GM18511 (cell line): Measurements from ENCODE around the gene SLC22A3.
"Not testable (repeated sequence)": the region's sequence is repeated elsewhere in the genome, so short reads cannot be mapped to it uniquely, and the experiment has no call there.

ENCODE experiments used
- ATAC-seq: cut with Tn5 transposase; IDR thresholded peaks from one replicate; pipeline ENCODE4 v1.9.1; 2021; ENCODE audit warnings: mild to moderate bottlenecking, moderate library complexity; ENCODE audit not compliant: unreplicated experiment

The SLC22A3 gene

DNA sequence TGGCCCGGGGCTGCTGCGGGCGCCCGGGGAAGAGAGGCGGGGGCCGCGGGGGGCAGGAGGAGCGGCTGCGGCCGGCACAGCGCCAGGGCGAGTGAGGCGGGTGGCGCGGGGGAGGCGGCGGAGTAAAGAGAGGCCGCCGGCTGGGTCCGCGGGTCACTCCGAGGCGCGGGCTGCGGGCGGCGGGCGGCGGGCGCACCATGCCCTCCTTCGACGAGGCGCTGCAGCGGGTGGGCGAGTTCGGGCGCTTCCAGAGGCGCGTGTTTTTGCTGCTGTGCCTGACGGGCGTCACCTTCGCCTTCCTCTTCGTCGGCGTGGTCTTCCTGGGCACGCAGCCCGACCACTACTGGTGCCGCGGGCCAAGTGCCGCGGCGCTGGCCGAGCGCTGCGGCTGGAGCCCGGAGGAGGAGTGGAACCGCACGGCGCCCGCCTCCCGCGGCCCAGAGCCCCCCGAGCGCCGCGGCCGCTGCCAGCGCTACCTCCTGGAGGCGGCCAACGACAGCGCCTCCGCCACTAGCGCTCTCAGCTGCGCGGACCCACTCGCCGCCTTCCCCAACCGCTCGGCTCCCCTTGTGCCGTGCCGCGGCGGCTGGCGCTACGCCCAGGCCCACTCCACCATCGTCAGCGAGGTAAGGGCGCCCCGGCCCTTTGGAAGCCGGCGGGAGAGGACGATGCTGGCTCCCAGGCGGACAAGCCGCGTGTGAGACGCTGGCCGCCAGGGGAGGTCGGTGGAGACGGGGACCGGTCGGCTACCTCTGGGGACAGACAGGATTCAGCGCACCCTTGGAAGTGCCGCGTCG lies at the start of gene SLC22A3:
SLC22A3 (plus strand) TSS at position 156 of the 797 bp plus-strand sequence; CDS start at position 198, 42 bp downstream.
- ATAC-seq: no peak

DNA sequence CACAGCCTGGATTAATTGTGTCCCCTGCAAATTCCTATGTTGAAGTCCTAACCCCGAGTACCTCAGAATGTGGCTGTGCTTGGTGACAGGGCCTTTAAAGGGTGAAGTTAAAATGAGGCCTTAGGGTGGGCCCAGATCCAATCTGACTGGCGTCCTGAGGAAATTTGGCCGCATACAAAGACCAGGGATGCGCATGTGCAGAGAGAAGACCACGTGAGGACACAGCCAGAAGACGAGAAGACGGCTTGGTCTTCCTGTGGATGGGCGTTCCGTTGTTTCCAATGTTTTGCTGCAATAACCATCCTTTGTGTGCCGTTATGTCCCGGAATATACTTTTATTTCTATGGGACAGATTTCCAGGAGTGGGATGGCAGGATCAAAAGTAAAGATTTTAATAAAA lies 48.6 kb upstream of the SLC22A3 start:
- no peak for ATAC-seq

- ATAC-seq: no peak
These were observed 48.0 kb upstream of the SLC22A3 start for GRCh38 chr6:160300076-160300695.

- no peak for ATAC-seq
These were observed 46.8 kb upstream of the SLC22A3 start for GRCh38 chr6:160301339-160301738.

DNA sequence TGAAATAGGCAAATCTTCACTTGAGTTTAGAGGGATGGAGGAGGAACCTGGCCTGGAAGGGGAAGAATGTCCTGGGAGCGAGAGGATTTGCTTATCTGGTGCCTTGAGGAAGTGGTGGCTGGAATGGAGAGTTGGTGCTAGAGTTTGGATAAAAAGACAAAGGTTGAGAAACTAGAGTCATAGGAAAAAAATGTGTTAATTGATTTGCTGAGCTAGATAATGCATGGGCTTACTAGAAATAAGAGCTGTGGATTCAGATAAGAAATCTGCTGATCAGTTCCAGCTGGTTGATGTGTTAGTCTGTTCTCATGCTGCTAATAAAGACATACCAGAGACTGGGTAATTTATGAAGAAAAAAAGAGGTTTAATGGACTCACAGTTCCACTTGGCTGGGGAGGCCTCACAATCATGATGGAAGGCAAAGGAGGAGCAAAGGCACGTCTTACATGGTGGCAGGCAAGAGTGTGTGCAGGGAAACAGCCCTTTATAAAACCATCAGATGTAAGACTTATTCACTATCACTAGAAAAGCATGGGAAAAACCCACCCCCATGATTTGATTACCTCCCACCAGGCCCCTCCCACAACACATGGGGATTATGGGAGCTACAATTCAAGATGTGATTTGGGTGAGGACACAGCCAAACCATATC lies 45.6 kb upstream of the SLC22A3 start:
- not testable (repeated sequence) for ATAC-seq

GRCh38 chr6:160303806-160304205 lies 44.4 kb upstream of the SLC22A3 start:
- no peak for ATAC-seq

DNA sequence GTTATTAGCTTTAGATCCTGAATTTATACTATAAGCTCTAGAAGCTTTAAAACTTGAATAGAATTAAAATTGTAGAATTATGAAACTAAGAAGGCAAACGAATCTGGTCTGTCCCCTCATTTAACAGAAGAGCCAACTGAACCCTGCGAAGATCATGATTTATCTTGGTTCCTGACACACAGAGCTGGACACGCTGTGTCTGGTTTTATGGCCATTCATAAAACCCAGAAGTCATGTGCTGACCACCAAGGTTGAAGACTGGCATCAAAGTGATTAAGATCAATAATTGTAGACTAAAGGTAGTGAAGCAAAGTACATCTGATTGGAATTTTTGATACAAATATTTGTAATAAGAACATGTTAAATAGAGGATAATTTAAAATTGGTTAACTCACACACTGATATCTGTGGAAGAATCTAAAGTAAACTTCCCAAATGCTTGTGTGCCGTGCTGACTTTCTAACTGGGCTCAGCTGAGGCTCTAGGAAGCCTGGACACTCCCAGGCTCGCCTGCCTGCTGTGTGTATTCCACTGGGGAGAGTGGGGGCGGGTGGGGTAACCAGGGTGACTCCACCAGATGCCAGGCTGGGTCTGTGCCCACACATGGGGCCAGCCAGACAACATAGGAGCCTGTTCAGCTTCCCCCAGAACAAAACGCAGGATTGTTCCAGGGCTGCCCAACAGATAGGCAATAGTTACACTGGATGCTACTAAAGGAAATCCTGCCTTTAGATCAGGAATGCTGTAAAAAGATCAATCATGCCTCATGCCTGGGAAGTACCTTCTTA lies 42.1 kb upstream of the SLC22A3 start:
- ATAC-seq: no peak

DNA sequence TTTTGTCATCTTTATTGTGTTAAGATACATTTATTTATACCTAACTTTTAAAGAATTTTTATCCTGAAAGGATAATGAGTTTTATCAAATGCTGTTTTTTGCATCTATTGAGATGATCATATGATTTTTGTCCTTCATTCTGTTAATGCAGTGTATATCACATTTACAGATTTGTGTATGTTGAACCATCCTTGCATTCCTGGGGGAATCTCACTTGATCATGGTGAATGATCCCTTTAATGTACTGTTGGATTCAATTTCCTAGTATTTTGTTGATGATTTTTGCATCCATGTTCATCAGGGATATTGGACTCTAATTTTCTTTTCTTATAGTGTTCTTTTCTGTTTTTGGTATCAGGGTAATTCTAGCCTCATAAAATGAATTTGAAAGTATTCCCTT lies 38.5 kb upstream of the SLC22A3 start:
- ATAC-seq: no peak

DNA sequence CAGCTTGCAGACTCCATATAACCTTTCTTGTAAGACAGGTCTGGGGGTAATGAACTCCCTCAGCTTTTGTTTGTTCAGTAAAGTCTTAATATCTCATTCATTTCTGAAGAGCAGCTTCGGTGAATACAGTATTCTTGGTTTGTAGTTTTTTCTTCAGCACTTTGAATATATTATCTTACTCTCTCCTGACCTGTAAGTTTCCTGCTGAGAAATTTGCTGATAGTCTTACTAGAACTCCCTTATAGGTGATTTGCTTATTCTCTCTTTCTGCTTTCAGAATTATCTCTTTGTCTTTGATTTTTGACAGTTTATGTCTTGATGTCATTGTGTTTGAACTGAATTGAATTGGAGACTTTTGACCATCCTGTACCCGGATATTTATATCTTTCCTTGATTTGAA lies 35.3 kb upstream of the SLC22A3 start:
- no peak for ATAC-seq

DNA sequence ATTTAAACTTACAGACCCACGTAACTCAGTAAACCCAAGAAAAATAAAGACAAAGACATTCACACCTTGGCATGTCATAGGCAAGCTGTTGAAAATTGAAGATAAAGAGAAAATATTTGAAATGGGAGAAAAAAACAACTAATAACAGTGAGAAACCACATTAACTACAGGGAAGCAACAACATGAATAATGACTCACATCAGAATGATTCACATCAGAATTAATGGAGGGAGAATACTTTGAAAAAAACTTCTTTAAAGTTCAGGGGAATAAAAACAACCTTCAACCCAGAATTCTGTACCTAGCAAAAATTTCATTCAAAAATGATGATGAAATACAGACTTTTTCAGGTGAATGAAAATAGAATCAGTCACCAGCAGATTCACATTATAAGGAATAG lies 32.9 kb upstream of the SLC22A3 start:
- no peak for ATAC-seq

DNA sequence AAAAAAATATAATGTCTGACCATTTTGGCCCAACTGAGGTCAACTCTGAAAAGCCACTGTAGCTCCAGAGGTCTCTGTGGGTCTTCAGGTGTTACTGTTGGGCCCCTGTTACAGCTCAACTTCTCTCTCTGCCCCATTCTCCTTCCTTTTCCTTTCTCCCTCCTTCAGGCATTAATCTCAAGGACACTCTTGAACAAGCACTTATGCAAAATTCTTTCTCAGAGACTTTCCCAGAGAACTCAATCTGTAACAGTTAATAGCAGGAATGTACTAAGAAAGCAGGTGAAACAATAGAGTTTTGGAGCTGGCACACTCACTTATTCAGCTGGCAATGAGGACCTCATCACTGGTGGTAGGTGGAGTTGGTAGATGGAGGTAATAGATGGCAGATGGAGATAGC lies 31.9 kb upstream of the SLC22A3 start:
- ATAC-seq: no peak

GRCh38 chr6:160319246-160319645 lies 28.9 kb upstream of the SLC22A3 start:
- no peak for ATAC-seq

- no peak for ATAC-seq
These were observed 26.3 kb upstream of the SLC22A3 start for GRCh38 chr6:160321729-160322505.

DNA sequence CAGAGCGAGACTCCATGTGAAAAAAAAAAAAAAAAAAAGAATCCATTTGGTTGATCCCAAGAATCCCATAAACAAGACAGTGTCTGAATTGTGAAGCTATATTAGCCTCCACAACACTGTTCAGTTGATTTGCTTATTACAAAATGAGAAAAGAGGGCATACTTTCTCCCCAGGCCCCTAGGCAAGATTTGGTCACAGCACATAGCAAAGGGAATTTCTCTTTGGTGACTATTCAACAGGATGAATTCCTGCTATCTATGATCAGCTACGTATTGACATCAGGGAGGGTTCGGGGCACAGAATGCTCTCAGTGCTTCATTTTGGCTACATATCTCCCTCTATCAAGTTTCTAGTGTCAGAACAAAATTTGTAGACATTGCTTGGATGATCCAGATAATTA lies 20.2 kb upstream of the SLC22A3 start:
- no peak for ATAC-seq

DNA sequence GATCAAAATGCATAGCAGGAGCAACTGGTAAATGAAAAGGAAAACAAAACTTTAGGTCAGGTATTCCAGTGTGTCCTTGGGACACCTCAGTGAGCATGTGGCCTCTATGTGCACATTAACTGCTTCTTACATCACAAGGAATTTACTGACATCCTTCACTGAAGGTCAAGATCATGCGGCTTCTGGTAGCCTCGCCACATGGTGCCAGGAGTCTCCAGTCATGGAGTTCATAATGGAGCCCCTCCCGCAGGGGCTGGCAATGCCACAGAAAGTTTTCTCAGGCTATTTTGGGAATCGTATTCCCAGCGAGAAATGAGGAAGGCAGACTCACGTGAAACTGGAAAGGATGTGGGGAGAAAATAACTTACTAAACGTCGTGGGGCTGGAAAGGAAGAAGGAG lies 19.7 kb upstream of the SLC22A3 start:
- no peak for ATAC-seq

- no peak for ATAC-seq
These were observed 19.0 kb upstream of the SLC22A3 start for GRCh38 chr6:160329188-160329587.

DNA sequence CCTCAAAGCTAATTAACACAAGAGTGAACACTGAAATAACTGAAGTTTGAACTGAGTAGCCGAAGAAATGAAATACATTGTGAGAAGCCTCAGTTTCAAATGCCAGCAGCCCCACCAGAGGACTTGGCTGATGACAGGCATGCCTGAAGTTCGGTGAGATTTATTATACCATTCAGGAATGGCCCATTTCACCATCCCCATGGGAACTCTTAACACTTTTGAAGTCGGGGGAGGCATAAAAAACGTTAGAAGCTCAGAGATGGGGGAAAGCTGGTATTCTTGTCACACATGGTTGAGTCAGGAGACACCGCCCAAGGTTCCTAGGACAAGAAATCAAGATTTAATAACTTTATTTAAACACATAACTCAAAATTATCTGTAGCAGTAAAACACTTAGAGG lies 17.6 kb upstream of the SLC22A3 start:
- ATAC-seq: no peak

GRCh38 chr6:160331204-160331603 lies 17.0 kb upstream of the SLC22A3 start:
- ATAC-seq: no peak

- ATAC-seq: no peak
These were observed 16.4 kb upstream of the SLC22A3 start for GRCh38 chr6:160331753-160332152.

GRCh38 chr6:160333101-160333500 lies 15.1 kb upstream of the SLC22A3 start:
- no peak for ATAC-seq
